GM21529 (cell line): ENCODE measurements around the gene RPS6KA1.

ENCODE experiments used
- ATAC-seq: cut with Tn5 transposase; IDR thresholded peaks from one replicate; pipeline ENCODE4 v1.9.1; 2021; ENCODE audit not compliant: unreplicated experiment

RPS6KA1 gene

GRCh38 chr1:26531651-26532131 is 2.1 kb downstream of the RPS6KA1 start:
- ATAC-seq, result no peak

GRCh38 chr1:26533951-26534509 is 4.5 kb downstream of the RPS6KA1 start:
- ATAC-seq, result no peak

GRCh38 chr1:26535201-26535600 is 5.6 kb downstream of the RPS6KA1 start:
- ATAC-seq, result no peak

- ATAC-seq, result no peak
Measured at GRCh38 chr1:26536081-26536480, 6.5 kb downstream of the RPS6KA1 start.

- no peak for ATAC-seq
Measured at GRCh38 chr1:26536521-26536920, 7.0 kb downstream of the RPS6KA1 start.

- ATAC-seq, result no peak
Measured at GRCh38 chr1:26537951-26538352, 8.4 kb downstream of the RPS6KA1 start.

GRCh38 chr1:26538480-26539412 is 9.2 kb downstream of the RPS6KA1 start:
- no peak for ATAC-seq

- ATAC-seq, result no peak
Measured at GRCh38 chr1:26539722-26540121, 10.2 kb downstream of the RPS6KA1 start.

- ATAC-seq, result no peak
Measured at GRCh38 chr1:26540351-26540750, 10.8 kb downstream of the RPS6KA1 start.

- ATAC-seq, result no peak
Measured at GRCh38 chr1:26541431-26541815, 11.9 kb downstream of the RPS6KA1 start.

GRCh38 chr1:26541816-26542711 is 12.5 kb downstream of the RPS6KA1 start:
- ATAC-seq, result peak; percentile 53

- ATAC-seq, result no peak
Measured at GRCh38 chr1:26542771-26543451, 13.3 kb downstream of the RPS6KA1 start.

GRCh38 chr1:26543462-26543861 is 13.9 kb downstream of the RPS6KA1 start:
- ATAC-seq, result no peak

- no peak for ATAC-seq
Measured at GRCh38 chr1:26544126-26544525, 14.6 kb downstream of the RPS6KA1 start.

GRCh38 chr1:26545969-26546323 is 16.4 kb downstream of the RPS6KA1 start:
- ATAC-seq, result no peak

- no peak for ATAC-seq
Measured at GRCh38 chr1:26546375-26546774, 16.8 kb downstream of the RPS6KA1 start.

- no peak for ATAC-seq
Measured at GRCh38 chr1:26546819-26547218, 17.3 kb downstream of the RPS6KA1 start.

- ATAC-seq, result no peak
Measured at GRCh38 chr1:26548841-26549240, 19.3 kb downstream of the RPS6KA1 start.

GRCh38 chr1:26550946-26551345 is 21.4 kb downstream of the RPS6KA1 start:
- no peak for ATAC-seq

GRCh38 chr1:26552720-26553119 is 23.2 kb downstream of the RPS6KA1 start:
- no peak for ATAC-seq
